ENCODE results near the gene RCN1.

The RCN1 gene

GRCh38 chr11:32090545-32091370 is at the start of gene RCN1:
Gene RCN1 (plus strand): TSS chr11:32091074. CDS start chr11:32091197, 123 bp downstream.
- Histone ChIP-seq H4K20me1 (peaks cover 35% of the 10 kb centered on the region), H3K4me2 (peak within 1 kb of the TSS; percentile 94), H3K4me3 (peak within 1 kb of the TSS; percentile 79), H3K9me3 (no peaks in the 10 kb centered on the region), H3K9ac (peak within 1 kb of the TSS; percentile 96), H3K4me1 (peaks cover 54% of the 10 kb centered on the region), H3K27ac (peak within 1 kb of the TSS; percentile 99), H3K27me3 (no peaks in the 10 kb centered on the region), H3K36me3 (peaks cover 23% of the 10 kb centered on the region)
- no peak for TF ChIP-seq Cebpa-rat (IDR thresholded peaks at IDR 0.05)

DNA sequence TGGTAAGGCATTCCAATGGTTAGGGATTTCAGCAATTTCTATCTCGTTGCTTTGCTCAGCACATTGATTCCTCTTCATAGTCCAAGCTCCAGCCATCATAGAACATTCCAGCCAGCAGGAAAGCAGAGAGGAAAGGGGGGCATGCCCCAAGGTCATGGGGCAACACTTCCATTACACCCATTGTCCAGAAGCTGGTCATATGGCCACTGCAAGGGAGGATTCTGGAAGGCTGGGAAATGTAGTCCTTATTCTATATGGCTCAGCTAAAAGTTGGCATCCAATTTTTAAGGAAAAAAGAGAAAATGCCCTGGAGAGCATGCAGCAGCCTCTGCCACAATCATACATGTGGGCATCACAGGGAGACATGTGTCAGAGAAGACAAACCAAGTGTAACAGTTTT is 47.1 kb upstream of the RCN1 start:
- Histone ChIP-seq H3K9me3 (no peaks in the 10 kb centered on the region), H3K4me3 (no peak overlapping the region), H3K4me1 (peaks cover 13% of the 10 kb centered on the region), H3K27ac (no peak overlapping the region), H3K9ac (no peak overlapping the region), H3K27me3 (no peaks in the 10 kb centered on the region), H4K20me1 (no peaks in the 10 kb centered on the region), H3K4me2 (peak overlapping the region; percentile 23), H3K36me3 (no peaks in the 10 kb centered on the region)
- TF ChIP-seq Cebpa-rat (IDR thresholded peaks at IDR 0.05): no peak

- H3K27ac ChIP-seq: no peak overlapping the region
- no peaks in the 10 kb centered on the region for H3K9me3 ChIP-seq
- peak overlapping the region; percentile 23 for H3K4me2 ChIP-seq
- no peaks in the 10 kb centered on the region for H3K27me3 ChIP-seq
- H3K36me3 ChIP-seq: no peaks in the 10 kb centered on the region
- H4K20me1 ChIP-seq: no peaks in the 10 kb centered on the region
- H3K4me1 ChIP-seq: peaks cover 13% of the 10 kb centered on the region
- TF ChIP-seq Cebpa-rat (IDR thresholded peaks at IDR 0.05): no peak
- H3K4me3 ChIP-seq: no peak overlapping the region
- H3K9ac ChIP-seq: no peak overlapping the region
Measured at GRCh38 chr11:32044158-32044863, 46.6 kb upstream of the RCN1 start.

GRCh38 chr11:32045456-32045855 is 45.4 kb upstream of the RCN1 start:
- no peak for TF ChIP-seq Cebpa-rat (IDR thresholded peaks at IDR 0.05)
- H3K9me3 ChIP-seq: no peaks in the 10 kb centered on the region
- peaks cover 13% of the 10 kb centered on the region for H3K4me1 ChIP-seq
- no peak overlapping the region for H3K4me3 ChIP-seq
- H3K4me2 ChIP-seq: no peak overlapping the region
- H3K36me3 ChIP-seq: no peaks in the 10 kb centered on the region
- no peaks in the 10 kb centered on the region for H4K20me1 ChIP-seq
- H3K27me3 ChIP-seq: no peaks in the 10 kb centered on the region
- no peak overlapping the region for H3K9ac ChIP-seq
- H3K27ac ChIP-seq: no peak overlapping the region

DNA sequence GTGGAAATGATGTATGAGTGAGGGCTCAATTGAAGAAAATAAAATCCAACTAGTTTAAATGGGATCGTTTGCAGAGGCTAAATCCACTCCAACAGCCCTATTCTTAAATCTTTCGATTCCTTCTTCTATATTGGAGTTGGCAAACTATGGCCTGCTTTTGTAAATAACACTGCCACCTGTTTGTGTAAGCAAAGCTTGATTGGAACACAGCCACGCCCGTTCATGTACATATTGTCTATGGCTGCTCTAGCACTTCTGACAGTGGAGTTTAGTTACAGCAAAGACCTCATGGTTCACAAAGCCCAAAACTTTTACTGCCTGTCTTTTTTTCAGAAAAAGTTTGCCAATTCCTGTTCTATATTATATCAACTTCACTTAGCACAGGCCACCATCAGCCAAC is 40.6 kb upstream of the RCN1 start:
- TF ChIP-seq Cebpa-rat (IDR thresholded peaks at IDR 0.05): no peak
- no peak overlapping the region for H3K4me3 ChIP-seq
- H3K4me2 ChIP-seq: no peak overlapping the region
- H4K20me1 ChIP-seq: no peaks in the 10 kb centered on the region
- no peak overlapping the region for H3K27ac ChIP-seq
- no peaks in the 10 kb centered on the region for H3K9me3 ChIP-seq
- no peak overlapping the region for H3K9ac ChIP-seq
- H3K36me3 ChIP-seq: no peaks in the 10 kb centered on the region
- H3K4me1 ChIP-seq: 0 out of 2 replicates have a peak, but pooled peaks cover 4% of the 10 kb centered on the region
- no peaks in the 10 kb centered on the region for H3K27me3 ChIP-seq

DNA sequence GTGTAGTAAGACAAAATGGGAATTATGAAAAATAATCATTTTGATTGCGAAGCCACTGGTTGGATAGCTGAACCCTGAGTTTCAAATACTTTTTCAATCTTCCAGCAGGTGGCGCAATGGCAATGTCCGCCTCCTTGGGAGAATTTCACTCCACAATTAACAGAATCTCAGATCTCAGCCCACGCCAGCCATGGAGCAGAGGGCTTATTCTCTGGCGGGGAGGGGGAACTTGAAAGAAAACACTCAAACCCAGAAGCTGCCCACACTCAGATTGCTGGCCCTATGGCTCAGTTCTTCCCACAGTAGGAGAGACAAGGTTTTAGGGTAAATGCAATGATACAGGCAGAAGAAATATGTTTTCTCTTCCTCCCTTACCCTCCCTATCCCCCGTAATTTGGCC is 38.7 kb upstream of the RCN1 start:
- no peak overlapping the region for H3K9ac ChIP-seq
- no peaks in the 10 kb centered on the region for H4K20me1 ChIP-seq
- peaks cover 8% of the 10 kb centered on the region; the same call in 1 of the 2 replicates for H3K4me1 ChIP-seq
- no peak overlapping the region for H3K27ac ChIP-seq
- TF ChIP-seq Cebpa-rat (IDR thresholded peaks at IDR 0.05): no peak
- H3K4me3 ChIP-seq: no peak overlapping the region
- H3K36me3 ChIP-seq: no peaks in the 10 kb centered on the region
- no peaks in the 10 kb centered on the region for H3K27me3 ChIP-seq
- no peak overlapping the region for H3K4me2 ChIP-seq
- H3K9me3 ChIP-seq: no peaks in the 10 kb centered on the region

DNA sequence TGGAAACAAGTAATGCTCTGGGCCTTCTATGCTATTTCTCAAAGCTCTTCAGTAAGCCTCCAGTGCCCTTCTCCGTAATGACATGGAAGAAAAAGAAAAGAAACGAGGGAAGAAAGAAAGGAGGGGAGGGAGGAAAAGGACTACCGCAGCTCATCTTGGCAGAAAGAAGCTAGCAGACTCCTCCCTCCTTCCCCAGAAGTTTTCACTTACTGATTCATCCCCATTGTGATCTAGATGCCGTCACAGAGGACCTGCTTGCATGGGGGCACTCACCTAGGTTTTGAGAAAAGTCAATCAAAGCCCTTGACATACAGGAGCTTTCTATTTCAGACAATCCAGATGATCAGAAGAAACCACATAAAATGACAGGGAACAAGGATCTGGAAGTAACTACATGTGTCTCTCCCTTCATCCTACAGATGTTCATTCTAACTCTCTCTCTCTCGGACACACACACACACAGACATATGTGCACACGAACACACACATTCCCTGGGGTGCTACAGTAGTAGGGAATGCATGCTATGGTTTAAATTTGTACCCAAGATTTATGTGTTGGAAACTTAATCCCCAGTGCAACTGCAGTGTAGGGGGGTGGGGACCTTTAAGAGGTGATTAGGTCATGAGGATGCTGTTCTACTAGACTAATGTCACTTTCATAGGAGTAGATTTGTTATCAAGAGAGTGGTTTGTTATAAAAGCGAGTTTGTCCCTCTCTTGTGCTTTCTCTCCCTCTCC is 37.6 kb upstream of the RCN1 start:
- Histone ChIP-seq H3K9ac (no peak overlapping the region), H3K4me1 (peaks cover 8% of the 10 kb centered on the region; the same call in 1 of the 2 replicates), H3K4me2 (no peak overlapping the region), H3K27me3 (no peaks in the 10 kb centered on the region), H3K9me3 (no peaks in the 10 kb centered on the region), H3K36me3 (no peaks in the 10 kb centered on the region), H3K4me3 (no peak overlapping the region), H4K20me1 (no peaks in the 10 kb centered on the region), H3K27ac (no peak overlapping the region)
- TF ChIP-seq Cebpa-rat (IDR thresholded peaks at IDR 0.05): no peak

DNA sequence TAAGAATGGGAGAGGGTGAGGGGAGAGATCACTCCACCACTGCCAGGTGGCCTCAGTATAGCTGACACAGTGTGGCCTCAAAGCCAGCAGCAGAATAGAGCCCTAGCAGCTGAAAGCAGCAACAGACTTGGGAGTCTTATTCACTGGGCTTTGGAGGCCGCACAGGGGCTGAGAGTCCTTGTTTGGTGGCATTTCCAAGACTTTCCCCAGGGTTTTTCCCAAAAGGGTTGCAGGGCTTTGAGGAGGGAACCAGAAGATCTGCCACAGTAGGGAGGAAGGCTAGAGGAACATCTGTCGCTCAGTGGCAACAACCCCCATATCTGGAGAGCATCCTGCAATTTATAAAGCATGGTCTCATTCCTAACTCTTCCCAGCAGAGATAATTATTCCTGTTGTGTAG is 35.0 kb upstream of the RCN1 start:
- H3K27me3 ChIP-seq: no peaks in the 10 kb centered on the region
- no peaks in the 10 kb centered on the region for H3K9me3 ChIP-seq
- no peak overlapping the region for H3K4me3 ChIP-seq
- no peak overlapping the region for H3K27ac ChIP-seq
- TF ChIP-seq Cebpa-rat (IDR thresholded peaks at IDR 0.05): no peak
- no peaks in the 10 kb centered on the region for H4K20me1 ChIP-seq
- no peaks in the 10 kb centered on the region for H3K36me3 ChIP-seq
- no peak overlapping the region for H3K4me2 ChIP-seq
- H3K4me1 ChIP-seq: peaks cover 8% of the 10 kb centered on the region; the same call in 1 of the 2 replicates
- no peak overlapping the region for H3K9ac ChIP-seq

DNA sequence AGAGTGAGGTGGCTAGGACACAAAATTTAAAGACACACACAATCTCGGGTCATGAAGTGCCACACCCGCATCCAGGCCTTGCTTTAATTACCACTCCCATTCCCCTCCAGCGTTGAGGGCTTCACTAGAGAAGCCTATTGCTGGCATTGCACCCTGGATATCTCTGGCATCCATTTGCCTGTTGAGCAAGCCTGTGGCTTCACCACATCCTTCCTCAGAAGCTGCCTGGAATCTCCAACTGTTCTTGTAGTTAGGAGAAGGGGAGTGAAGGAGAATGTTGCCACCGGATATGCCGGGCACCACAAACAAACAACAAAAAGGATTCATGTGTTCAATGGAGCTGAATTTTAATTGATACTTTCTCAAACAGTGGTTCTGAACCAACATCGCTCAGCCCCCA is 34.4 kb upstream of the RCN1 start:
- Histone ChIP-seq H3K27me3 (no peaks in the 10 kb centered on the region), H3K9me3 (no peaks in the 10 kb centered on the region), H3K27ac (no peak overlapping the region), H3K36me3 (no peaks in the 10 kb centered on the region), H3K9ac (no peak overlapping the region), H3K4me1 (peaks cover 6% of the 10 kb centered on the region; the same call in 1 of the 2 replicates), H3K4me2 (0 out of 2 replicates have a peak overlapping the region, but pooled peaks have one; percentile 1), H4K20me1 (no peaks in the 10 kb centered on the region), H3K4me3 (no peak overlapping the region)
- no peak for TF ChIP-seq Cebpa-rat (IDR thresholded peaks at IDR 0.05)

Measured in BLaER1 (cell line).